SH-SY5Y (cell line): ENCODE data around the gene RPS14.

ENCODE experiments used
- GATA2 ChIP-seq: IDR thresholded peaks from 2 replicates; pipeline ENCODE4 v1.6.1; 2011; ENCODE audit warnings: mild to moderate bottlenecking, low read depth, low read length
- GATA3 ChIP-seq: IDR thresholded peaks from 2 replicates; pipeline ENCODE4 v1.6.1; 2011; ENCODE audit warnings: low read depth, mild to moderate bottlenecking, low read length, moderate library complexity

RPS14 gene

DNA sequence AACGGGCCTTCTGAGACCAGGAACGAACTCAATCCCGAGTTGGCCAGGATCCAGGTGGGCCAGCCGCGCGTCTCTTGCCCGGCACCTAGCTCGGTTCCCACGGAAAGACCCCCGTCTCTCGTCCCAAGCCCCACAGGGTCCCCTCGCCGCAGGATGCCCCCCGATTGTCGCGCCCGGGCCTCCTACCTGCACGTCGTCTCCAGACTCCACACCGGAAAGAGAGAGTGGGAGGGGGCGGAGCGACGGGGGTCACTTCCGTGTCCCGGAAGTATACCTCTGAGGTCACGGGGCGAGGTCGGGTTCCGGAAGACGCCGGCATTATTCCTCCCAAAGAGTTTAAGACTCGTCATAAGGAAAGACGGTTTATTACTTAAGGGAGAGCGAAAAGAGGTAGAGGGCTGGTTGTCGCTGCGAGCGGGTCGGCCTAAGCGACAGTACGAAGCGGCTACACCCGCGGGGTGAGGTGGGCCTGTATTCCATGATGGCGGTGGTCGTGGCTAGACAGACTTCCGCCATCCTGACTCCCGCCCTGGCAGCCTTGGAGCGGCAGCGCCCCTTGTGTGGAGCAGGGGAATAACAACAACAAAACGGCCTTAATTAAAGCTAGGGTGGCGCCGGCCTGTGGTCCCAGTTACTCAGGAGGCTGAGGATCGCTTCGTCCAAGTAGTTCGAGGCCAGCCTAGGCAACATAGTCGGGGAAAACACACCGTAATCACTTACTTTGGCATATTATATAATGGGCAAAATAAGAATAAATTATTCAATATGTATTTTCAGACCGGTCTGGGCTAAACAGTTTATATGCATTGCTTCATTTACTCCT, at the start of gene RPS14:
RPS14 (minus strand) TSS at position 223 of the 823 bp plus-strand sequence. CDS start 2,006 bp downstream, outside the sequence.
- TF ChIP-seq GATA3 (no peak), GATA2 (no peak)

- TF ChIP-seq GATA2 (no peak), GATA3 (no peak)
Measured at GRCh38 chr5:150498971-150499370, 49.4 kb upstream of the RPS14 start.

DNA sequence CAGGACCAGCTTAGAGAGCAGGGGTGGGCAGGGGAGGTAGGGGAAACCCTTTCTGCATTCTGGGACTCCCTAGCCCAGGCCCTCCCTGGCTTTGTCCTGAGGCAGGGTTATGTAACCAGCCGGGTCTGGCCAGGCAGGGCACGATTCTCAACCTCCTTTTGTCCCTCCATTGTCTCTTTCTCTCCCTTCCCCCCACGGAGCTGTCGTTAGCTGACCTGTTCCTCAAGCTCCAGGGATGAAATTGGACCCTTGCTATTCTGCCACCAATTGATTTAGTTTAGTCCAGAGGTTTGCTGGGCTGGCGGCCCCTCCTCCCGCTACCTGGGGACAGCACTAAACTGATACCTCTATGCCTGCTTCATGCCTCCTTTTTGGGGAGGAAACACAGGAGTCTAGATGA, 49.0 kb upstream of the RPS14 start:
- TF ChIP-seq GATA3 (no peak), GATA2 (no peak)

- TF ChIP-seq GATA2 (no peak), GATA3 (no peak)
Measured at GRCh38 chr5:150497989-150498317, 48.4 kb upstream of the RPS14 start.

DNA sequence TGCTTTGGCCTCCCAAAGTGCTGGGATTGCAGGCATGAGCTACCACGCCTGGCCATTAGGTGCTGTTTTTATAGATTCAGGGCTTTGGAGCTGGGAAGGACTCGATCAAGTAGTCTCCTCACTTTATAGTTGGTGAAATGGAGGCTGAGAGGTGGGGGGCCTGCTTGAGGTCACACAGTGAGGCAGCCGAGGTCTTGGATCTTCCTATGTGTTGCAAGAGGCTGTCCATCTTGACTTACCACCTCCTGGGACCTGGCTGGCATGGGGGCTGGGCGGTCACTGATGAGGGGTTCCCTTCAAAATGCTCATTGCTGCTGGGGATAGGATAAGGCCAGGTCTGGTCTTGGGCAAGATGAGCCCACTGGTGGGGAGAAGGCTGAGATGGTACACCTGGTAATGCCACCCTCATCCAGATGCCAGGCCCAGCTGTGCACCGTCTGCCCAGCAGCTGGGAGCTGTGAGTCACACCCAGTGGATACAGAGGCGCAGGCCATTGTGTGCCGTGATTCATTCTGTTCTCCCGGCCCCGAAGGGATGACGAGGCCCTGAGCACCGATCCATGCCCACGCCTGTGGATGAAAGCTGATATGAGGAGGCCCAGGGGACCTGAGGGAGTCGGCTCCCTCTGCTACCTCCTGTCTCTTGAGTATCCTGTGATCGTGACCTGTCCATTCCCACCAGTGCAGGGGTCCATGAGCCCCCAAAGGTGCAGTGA, 47.9 kb upstream of the RPS14 start:
- no peak for TF ChIP-seq GATA2
- TF ChIP-seq GATA3 = no peak

DNA sequence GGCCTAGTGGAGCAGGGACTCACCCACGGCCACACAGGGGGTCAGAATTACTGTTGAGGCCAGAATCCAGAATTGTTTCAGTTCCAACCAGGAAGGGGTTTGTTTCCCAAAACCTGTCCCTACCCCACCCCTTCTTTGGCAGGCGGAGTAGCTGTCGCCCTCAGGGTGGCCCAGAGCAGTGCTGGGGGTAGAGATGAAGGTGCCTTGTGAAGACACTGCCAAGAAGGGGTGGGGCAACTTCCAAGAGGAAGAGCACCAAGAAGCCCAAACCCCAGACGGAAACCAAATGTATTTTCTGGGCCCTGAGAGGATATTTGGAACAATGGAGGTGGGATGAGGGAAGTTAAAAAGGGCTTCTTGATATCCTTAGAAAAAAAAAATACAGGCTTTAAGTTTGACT, 47.0 kb upstream of the RPS14 start:
- TF ChIP-seq GATA3 (no peak), GATA2 (no peak)

- TF ChIP-seq GATA2 = no peak
- no peak for TF ChIP-seq GATA3
Measured at GRCh38 chr5:150496098-150496497, 46.6 kb upstream of the RPS14 start.

- TF ChIP-seq GATA2 (no peak), GATA3 (no peak)
Measured at GRCh38 chr5:150492621-150493020, 43.1 kb upstream of the RPS14 start.

GRCh38 chr5:150491876-150492275, 42.3 kb upstream of the RPS14 start:
- TF ChIP-seq GATA3 (no peak), GATA2 (no peak)

DNA sequence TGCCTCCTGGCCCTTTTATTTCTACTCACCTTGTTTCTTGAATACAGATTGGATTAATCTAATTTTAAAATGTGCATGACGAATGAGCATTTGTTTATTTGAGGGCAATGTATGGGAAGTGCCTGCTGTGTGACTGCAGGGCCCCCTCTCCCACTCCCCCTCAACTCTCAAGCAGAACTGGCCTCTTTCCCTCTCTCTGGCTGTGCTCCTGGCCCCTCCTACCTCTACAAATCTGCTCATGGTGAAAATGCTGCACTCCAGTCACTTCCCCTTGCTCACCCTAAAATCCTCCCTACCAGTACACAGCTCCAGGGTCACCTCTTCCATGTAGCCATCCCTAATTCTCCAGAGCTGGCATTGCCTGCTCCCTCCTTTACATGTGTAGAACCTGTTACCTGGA, 41.2 kb upstream of the RPS14 start:
- TF ChIP-seq GATA3 (no peak), GATA2 (no peak)

GRCh38 chr5:150490296-150490669, 40.7 kb upstream of the RPS14 start:
- TF ChIP-seq GATA2 (no peak), GATA3 (no peak)

DNA sequence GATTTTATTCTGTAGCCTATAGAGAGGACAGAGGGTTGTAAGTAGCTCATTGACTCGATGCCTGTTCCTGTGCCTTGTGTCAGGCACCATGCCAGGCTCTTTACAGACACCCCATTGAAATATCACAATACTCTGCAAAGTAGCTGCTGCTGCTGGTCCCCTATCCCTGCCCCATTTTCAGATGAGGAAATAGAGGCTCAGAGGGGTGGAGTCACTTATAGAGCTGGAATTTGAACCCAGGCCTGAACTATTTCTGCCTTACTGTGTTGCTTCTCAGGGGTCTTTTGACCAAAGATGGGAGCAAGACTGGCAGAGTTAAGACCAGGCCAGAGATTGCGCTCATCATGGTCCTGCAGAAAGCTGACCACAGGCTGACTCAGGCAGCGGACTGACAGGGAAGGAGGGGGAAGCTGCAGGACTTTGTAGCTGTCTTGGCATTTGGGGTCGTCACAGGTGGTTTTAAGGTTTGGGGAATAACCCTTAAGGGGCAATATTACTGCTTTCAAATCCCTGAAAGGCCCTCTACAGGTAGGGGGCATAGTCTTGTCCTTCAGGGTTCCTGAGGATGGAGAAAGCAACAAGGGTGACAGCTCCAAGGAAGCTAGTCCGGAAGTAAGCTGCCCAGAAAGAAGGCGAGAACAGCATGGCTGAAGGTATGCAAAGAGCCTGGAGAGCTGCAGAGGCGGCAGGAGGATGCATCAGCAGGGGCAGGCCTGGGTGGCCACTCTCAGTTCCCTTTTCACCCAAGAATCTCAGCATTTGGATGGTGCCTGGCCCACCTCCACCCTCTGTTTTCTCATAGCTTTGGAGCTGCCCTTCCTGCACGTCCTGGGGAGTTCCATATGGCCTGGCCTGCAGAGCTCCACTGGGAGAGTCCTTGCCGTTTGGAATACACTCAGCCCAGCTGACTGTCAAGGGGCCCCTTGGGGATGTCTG, 40.1 kb upstream of the RPS14 start:
- TF ChIP-seq GATA3 = no peak
- TF ChIP-seq GATA2 = no peak

- no peak for TF ChIP-seq GATA3
- no peak for TF ChIP-seq GATA2
Measured at GRCh38 chr5:150488519-150489359, 39.2 kb upstream of the RPS14 start.
